ENCODE data around the gene PRKCZ.

PRKCZ gene

GRCh38 chr1:2179283-2180013, 129.2 kb downstream of the PRKCZ start:
- TF ChIP-seq ZFX (IDR thresholded peaks at IDR 0.05; ENCODE audit: borderline replicate concordance) (no peak), CTCF (IDR thresholded peaks at IDR 0.05) (no peak)
- no peak overlapping the region for H3K27ac ChIP-seq

- TF ChIP-seq ZFX (IDR thresholded peaks at IDR 0.05; ENCODE audit: borderline replicate concordance) = no peak
- no peak for TF ChIP-seq CTCF (IDR thresholded peaks at IDR 0.05)
- no peak overlapping the region for H3K27ac ChIP-seq
These were observed 130.4 kb downstream of the PRKCZ start for GRCh38 chr1:2180297-2181245.

- no peak overlapping the region for H3K27ac ChIP-seq
These were observed 131.1 kb downstream of the PRKCZ start for GRCh38 chr1:2181271-2181670.

DNA sequence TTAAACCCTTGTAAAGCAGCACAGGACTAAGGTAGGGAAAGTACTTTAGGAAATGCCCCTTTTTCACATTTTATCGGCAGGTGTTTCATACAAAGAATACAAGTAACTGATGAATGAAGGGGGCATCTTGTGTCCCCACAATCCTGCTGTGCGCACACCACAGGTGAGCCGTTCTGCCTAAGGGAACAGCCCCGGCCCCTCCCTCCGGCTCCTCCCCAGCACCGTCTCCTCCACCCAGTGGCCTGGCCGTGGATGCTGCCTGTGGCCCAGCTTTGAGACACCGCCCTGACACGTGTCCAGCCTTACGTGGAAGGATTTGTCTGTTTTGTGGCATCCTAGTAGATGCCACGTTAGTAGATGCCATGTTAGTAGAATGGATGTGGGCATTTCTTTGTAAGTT, 131.5 kb downstream of the PRKCZ start:
- TF ChIP-seq ZFX (IDR thresholded peaks at IDR 0.05; ENCODE audit: borderline replicate concordance) (no peak), CTCF (IDR thresholded peaks at IDR 0.05) (no peak)
- H3K27ac ChIP-seq = no peak overlapping the region

More at GRCh38 chr1:2181271-2181670, 131.1 kb downstream of the PRKCZ start:
- no peak for TF ChIP-seq CTCF (IDR thresholded peaks at IDR 0.05)
- TF ChIP-seq ZFX (IDR thresholded peaks at IDR 0.05; ENCODE audit: borderline replicate concordance) = no peak

- no peak for TF ChIP-seq ZFX (IDR thresholded peaks at IDR 0.05; ENCODE audit: borderline replicate concordance)
- TF ChIP-seq CTCF (IDR thresholded peaks at IDR 0.05) = no peak
- no peak overlapping the region for H3K27ac ChIP-seq
These were observed 132.2 kb downstream of the PRKCZ start for GRCh38 chr1:2182376-2182775.

GRCh38 chr1:2183937-2184334, 133.7 kb downstream of the PRKCZ start:
- H3K27ac ChIP-seq = no peak overlapping the region
- TF ChIP-seq CTCF (IDR thresholded peaks at IDR 0.05) = no peak
- no peak for TF ChIP-seq ZFX (IDR thresholded peaks at IDR 0.05; ENCODE audit: borderline replicate concordance)

- TF ChIP-seq CTCF (IDR thresholded peaks at IDR 0.05) (no peak), ZFX (IDR thresholded peaks at IDR 0.05; ENCODE audit: borderline replicate concordance) (no peak)
- H3K27ac ChIP-seq = no peak overlapping the region
These were observed 134.3 kb downstream of the PRKCZ start for GRCh38 chr1:2184531-2184930.
